WTC11 (cell line): ENCODE results near the gene APBB1. TPM values are rescaled to one million over a fixed set of nuclear protein-coding genes. Genes with fewer than 3 reads are reported as not detected.

Experiments used
- ATAC-seq: fragments of 200-7000 bp; cut with Tn5 transposase; 2 replicates; pipeline ENCODE4 v1.10.0; 2021; ENCODE audit warnings: mild to moderate bottlenecking, moderate library complexity
- CTCF ChIA-PET: fragments of 300-600 bp; sonication (Branson Sonifier 250); formaldehyde crosslinking; loops from one replicate; lab custom pipeline; 2021; ENCODE audit warnings: antibody characterized with exemption; lab: Charles Lee
- POLR2A ChIA-PET: fragments of 350-600 bp; sonication (Branson Sonifier 250); formaldehyde crosslinking; loops from one replicate; lab custom pipeline; 2021; ENCODE audit warnings: antibody characterized with exemption; lab: Charles Lee
- DNase-seq: peaks from one replicate; pipeline ENCODE4 v3.0.0; 2021; ENCODE audit warnings: low spot score
- H3K27ac Mint-ChIP-seq: 2 replicates; pipeline ENCODE4 v1.8.0; 2021; ENCODE audit warnings: mixed read lengths
- H3K27me3 Mint-ChIP-seq: 2 replicates; pipeline ENCODE4 v1.8.0; 2021; ENCODE audit warnings: low read depth, mild to moderate bottlenecking, moderate library complexity, mixed read lengths
- H3K36me3 Mint-ChIP-seq: 2 replicates; pipeline ENCODE4 v1.8.0; 2021; ENCODE audit warnings: mixed read lengths
- H3K4me1 Mint-ChIP-seq: 2 replicates; pipeline ENCODE4 v1.8.0; 2022; ENCODE audit warnings: mixed read lengths
- H3K4me3 Mint-ChIP-seq: 2 replicates; pipeline ENCODE4 v1.8.0; 2021; ENCODE audit warnings: mild to moderate bottlenecking, moderate library complexity, mixed read lengths
- H3K9me3 Mint-ChIP-seq: 2 replicates; pipeline ENCODE4 v1.8.0; 2021; ENCODE audit warnings: mixed read lengths
- GABPB1 ChIP-seq: sonication (generic); formaldehyde crosslinking; IDR thresholded peaks from 2 replicates; pipeline ENCODE4 v1.8.1; 2023; ENCODE audit warnings: mild to moderate bottlenecking, missing genetic modification reagents
- GRHL2 ChIP-seq: fragments of 250-450 bp; sonication (Bioruptor Pico); IDR thresholded peaks from 2 replicates; pipeline ENCODE4 v1.8.0; 2022; ENCODE audit warnings: mild to moderate bottlenecking, moderate library complexity; ENCODE audit not compliant: insufficient replicate concordance, severe bottlenecking
- GTF2I ChIP-seq: fragments of 250-450 bp; sonication (Bioruptor Pico); conservative IDR thresholded peaks from 2 replicates; pipeline ENCODE4 v1.4.0; 2021; ENCODE audit warnings: mild to moderate bottlenecking
- IRF2 ChIP-seq: sonication (generic); formaldehyde crosslinking; IDR thresholded peaks from 2 replicates; pipeline ENCODE4 v1.8.0; 2022; ENCODE audit warnings: low read depth, missing genetic modification reagents, borderline replicate concordance
- JAZF1 ChIP-seq: fragments of 250-450 bp; sonication (Bioruptor Pico); IDR thresholded peaks from 2 replicates; pipeline ENCODE4 v1.9.0; 2021; ENCODE audit warnings: moderate library complexity, mild to moderate bottlenecking, inconsistent platforms
- JUN ChIP-seq: sonication (generic); formaldehyde crosslinking; IDR thresholded peaks from 2 replicates; pipeline ENCODE4 v1.8.0; 2023; ENCODE audit warnings: mild to moderate bottlenecking, missing genetic modification reagents
- NFE2L1 ChIP-seq: sonication (generic); formaldehyde crosslinking; IDR thresholded peaks from 2 replicates; pipeline ENCODE4 v1.8.1; 2023; ENCODE audit warnings: missing genetic modification reagents
- TEAD1 ChIP-seq: sonication (generic); formaldehyde crosslinking; IDR thresholded peaks from 2 replicates; pipeline ENCODE4 v1.8.0; 2022; ENCODE audit warnings: mild to moderate bottlenecking, missing genetic modification reagents
- TP53 ChIP-seq: sonication (generic); formaldehyde crosslinking; IDR thresholded peaks from 2 replicates; pipeline ENCODE4 v1.8.1; 2023; ENCODE audit warnings: mild to moderate bottlenecking, missing genetic modification reagents
- ZNF121 ChIP-seq: sonication (generic); formaldehyde crosslinking; IDR thresholded peaks from 2 replicates; pipeline ENCODE4 v1.8.0; 2023; ENCODE audit warnings: missing genetic modification reagents
- total RNA-seq: library from RNA; stranded (reverse); gene quantifications from 3 replicates; pipeline ENCODE4 v1.2.3, GENCODE V29; 2021
- TF ChIP-seq, protein P1 (sequence below): fragments of 250-450 bp; sonication (Bioruptor Pico); IDR thresholded peaks from 2 replicates; pipeline ENCODE4 v1.9.0; 2021; ENCODE audit warnings: mild to moderate bottlenecking, borderline replicate concordance
- TF ChIP-seq, protein P2 (sequence below): sonication (generic); formaldehyde crosslinking; IDR thresholded peaks from 2 replicates; pipeline ENCODE4 v1.8.0; 2022; ENCODE audit warnings: mild to moderate bottlenecking, missing genetic modification reagents
- TF ChIP-seq, protein P3 (sequence below): sonication (generic); formaldehyde crosslinking; conservative IDR thresholded peaks from 2 replicates; pipeline ENCODE4 v1.8.1; 2023; ENCODE audit warnings: mild to moderate bottlenecking, low read depth, missing genetic modification reagents, moderate library complexity
- TF ChIP-seq, protein P4 (sequence below): fragments of 250-450 bp; sonication (Bioruptor Pico); IDR thresholded peaks from 2 replicates; pipeline ENCODE4 v1.8.0; 2021; ENCODE audit warnings: mild to moderate bottlenecking

APBB1 gene
- total RNA-seq, 1 experiment from 2014 or later = 32.1 TPM

DNA sequence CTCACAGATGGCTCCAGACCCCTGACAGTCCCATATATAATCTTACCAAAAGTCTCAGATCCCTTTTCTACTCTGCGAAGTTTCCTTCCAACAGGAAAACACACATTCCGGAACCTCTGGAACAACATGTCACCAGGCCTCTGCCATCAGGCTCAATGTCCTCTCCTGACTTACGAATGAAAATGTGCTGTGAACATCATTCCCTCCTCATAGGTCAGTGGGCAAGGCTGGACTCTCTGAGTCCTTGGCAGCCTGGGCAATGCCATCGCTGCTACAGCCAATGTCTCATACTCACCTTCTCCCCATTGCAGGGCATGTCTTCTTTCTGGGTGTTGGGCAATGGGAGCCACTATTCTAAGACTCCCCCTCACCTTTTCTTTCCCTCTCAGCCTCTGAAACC, 23.5 kb upstream of the APBB1 start:
- no peaks in the 10 kb centered on the region for H3K9me3 Mint-ChIP-seq
- no peak overlapping the region for H3K4me3 Mint-ChIP-seq
- no peaks in the 10 kb centered on the region for H3K27me3 Mint-ChIP-seq
- TF ChIP-seq JAZF1 = no peak
- no peak for TF ChIP-seq IRF2
- TF ChIP-seq, protein P1, sequence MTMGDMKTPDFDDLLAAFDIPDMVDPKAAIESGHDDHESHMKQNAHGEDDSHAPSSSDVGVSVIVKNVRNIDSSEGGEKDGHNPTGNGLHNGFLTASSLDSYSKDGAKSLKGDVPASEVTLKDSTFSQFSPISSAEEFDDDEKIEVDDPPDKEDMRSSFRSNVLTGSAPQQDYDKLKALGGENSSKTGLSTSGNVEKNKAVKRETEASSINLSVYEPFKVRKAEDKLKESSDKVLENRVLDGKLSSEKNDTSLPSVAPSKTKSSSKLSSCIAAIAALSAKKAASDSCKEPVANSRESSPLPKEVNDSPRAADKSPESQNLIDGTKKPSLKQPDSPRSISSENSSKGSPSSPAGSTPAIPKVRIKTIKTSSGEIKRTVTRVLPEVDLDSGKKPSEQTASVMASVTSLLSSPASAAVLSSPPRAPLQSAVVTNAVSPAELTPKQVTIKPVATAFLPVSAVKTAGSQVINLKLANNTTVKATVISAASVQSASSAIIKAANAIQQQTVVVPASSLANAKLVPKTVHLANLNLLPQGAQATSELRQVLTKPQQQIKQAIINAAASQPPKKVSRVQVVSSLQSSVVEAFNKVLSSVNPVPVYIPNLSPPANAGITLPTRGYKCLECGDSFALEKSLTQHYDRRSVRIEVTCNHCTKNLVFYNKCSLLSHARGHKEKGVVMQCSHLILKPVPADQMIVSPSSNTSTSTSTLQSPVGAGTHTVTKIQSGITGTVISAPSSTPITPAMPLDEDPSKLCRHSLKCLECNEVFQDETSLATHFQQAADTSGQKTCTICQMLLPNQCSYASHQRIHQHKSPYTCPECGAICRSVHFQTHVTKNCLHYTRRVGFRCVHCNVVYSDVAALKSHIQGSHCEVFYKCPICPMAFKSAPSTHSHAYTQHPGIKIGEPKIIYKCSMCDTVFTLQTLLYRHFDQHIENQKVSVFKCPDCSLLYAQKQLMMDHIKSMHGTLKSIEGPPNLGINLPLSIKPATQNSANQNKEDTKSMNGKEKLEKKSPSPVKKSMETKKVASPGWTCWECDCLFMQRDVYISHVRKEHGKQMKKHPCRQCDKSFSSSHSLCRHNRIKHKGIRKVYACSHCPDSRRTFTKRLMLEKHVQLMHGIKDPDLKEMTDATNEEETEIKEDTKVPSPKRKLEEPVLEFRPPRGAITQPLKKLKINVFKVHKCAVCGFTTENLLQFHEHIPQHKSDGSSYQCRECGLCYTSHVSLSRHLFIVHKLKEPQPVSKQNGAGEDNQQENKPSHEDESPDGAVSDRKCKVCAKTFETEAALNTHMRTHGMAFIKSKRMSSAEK (CRISPR knock-in tag) = no peak
- no peak for TF ChIP-seq GRHL2 (CRISPR knock-in tag)
- no peak for TF ChIP-seq NFE2L1 (CRISPR knock-in tag)
- no peak for TF ChIP-seq TP53 (CRISPR knock-in tag)
- no peak for TF ChIP-seq GTF2I (CRISPR knock-in tag)
- TF ChIP-seq, protein P2, sequence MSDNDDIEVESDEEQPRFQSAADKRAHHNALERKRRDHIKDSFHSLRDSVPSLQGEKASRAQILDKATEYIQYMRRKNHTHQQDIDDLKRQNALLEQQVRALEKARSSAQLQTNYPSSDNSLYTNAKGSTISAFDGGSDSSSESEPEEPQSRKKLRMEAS = no peak
- TF ChIP-seq ZNF121 = no peak
- no peak for TF ChIP-seq JUN (CRISPR knock-in tag)
- TF ChIP-seq, protein P3, sequence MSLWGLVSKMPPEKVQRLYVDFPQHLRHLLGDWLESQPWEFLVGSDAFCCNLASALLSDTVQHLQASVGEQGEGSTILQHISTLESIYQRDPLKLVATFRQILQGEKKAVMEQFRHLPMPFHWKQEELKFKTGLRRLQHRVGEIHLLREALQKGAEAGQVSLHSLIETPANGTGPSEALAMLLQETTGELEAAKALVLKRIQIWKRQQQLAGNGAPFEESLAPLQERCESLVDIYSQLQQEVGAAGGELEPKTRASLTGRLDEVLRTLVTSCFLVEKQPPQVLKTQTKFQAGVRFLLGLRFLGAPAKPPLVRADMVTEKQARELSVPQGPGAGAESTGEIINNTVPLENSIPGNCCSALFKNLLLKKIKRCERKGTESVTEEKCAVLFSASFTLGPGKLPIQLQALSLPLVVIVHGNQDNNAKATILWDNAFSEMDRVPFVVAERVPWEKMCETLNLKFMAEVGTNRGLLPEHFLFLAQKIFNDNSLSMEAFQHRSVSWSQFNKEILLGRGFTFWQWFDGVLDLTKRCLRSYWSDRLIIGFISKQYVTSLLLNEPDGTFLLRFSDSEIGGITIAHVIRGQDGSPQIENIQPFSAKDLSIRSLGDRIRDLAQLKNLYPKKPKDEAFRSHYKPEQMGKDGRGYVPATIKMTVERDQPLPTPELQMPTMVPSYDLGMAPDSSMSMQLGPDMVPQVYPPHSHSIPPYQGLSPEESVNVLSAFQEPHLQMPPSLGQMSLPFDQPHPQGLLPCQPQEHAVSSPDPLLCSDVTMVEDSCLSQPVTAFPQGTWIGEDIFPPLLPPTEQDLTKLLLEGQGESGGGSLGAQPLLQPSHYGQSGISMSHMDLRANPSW (CRISPR knock-in tag) = no peak
- no peak for TF ChIP-seq TEAD1 (CRISPR knock-in tag)
- H3K4me1 Mint-ChIP-seq = no peaks in the 10 kb centered on the region
- H3K36me3 Mint-ChIP-seq = no peaks in the 10 kb centered on the region
- DNase-seq = no peak
- H3K27ac Mint-ChIP-seq = no peak overlapping the region
- CTCF ChIA-PET = interaction anchor here (1.6 to 12.2 kb wide), 8 partner anchors 12 to 162 kb away, joined by 4 to 342 read pairs (median 22); partner anchors contain the start of gene TRIM3
- POLR2A ChIA-PET = no interaction called here
- ATAC-seq = no peak

DNA sequence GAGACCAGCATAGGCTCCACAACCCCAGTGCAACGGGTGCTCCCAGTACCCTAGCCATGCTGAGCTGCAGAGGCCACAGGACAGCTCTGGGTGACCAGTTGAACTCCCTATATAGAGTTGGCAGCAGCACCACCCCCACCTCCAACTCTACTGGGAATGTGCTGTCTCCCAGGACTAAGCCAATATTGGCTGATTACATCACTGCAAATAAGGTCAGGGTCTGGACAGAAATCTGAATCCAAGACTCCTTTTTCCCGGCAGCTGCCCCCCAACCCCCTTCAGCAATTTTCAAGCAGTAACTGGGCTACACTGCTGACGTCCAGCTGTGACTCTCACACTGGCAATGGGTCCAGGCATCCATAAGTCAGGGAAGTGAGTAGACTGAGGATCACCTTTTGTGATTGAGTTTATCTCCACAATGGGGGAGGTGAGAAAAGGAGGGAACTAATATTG, 22.0 kb upstream of the APBB1 start, which contains the start of gene HPX:
Gene HPX (minus strand): TSS at position 82 of the 453 bp plus-strand sequence. CDS start 24 bp downstream, at position 58.
- Mint-ChIP-seq H3K9me3 (no peaks in the 10 kb centered on the region), H3K4me1 (no peaks in the 10 kb centered on the region), H3K36me3 (no peaks in the 10 kb centered on the region), H3K27me3 (no peaks in the 10 kb centered on the region), H3K4me3 (no peak within 1 kb of the TSS), H3K27ac (no peak within 1 kb of the TSS)
- DNase-seq (no peak), ATAC-seq (no peak)
- ChIA-PET POLR2A (no interaction called here), CTCF (interaction anchor here (0.7 to 12.2 kb wide), 5 partner anchors 51 to 87 kb away, joined by 3 to 342 read pairs (median 4); partner anchors contain the start of gene SMPD1)
- TF ChIP-seq, protein P4, sequence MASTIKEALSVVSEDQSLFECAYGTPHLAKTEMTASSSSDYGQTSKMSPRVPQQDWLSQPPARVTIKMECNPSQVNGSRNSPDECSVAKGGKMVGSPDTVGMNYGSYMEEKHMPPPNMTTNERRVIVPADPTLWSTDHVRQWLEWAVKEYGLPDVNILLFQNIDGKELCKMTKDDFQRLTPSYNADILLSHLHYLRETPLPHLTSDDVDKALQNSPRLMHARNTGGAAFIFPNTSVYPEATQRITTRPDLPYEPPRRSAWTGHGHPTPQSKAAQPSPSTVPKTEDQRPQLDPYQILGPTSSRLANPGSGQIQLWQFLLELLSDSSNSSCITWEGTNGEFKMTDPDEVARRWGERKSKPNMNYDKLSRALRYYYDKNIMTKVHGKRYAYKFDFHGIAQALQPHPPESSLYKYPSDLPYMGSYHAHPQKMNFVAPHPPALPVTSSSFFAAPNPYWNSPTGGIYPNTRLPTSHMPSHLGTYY (CRISPR knock-in tag) = no peak
- TF ChIP-seq GABPB1 (CRISPR knock-in tag) = peak; percentile 72
